Parathyroid adenoma (tissue), 2 donors: ENCODE measurements around the gene TOR1AIP1.

Experiments used
- H2AFZ ChIP-seq: fragments of 300-600 bp; sonication (generic); one replicate; pipeline ENCODE4 v1.7.0; 2017; ENCODE audit warnings: antibody characterized with exemption, mild to moderate bottlenecking
- H3K27ac ChIP-seq: fragments of 300-600 bp; sonication (generic); one replicate; pipeline ENCODE4 v1.7.0; 2017
- H3K27me3 ChIP-seq: fragments of 300-600 bp; sonication (generic); one replicate; pipeline ENCODE4 v1.7.0; 2017; ENCODE audit warnings: low read length; ENCODE audit not compliant: control insufficient read depth, insufficient read depth
- H3K36me3 ChIP-seq: fragments of 300-600 bp; sonication (generic); one replicate; pipeline ENCODE4 v1.7.0; 2017; ENCODE audit warnings: low read length; ENCODE audit not compliant: control insufficient read depth, insufficient read depth
- H3K4me1 ChIP-seq: fragments of 300-600 bp; sonication (generic); one replicate; pipeline ENCODE4 v1.7.0; 2017; ENCODE audit warnings: control low read depth
- H3K4me2 ChIP-seq: fragments of 300-600 bp; sonication (generic); one replicate; pipeline ENCODE4 v1.7.0; 2017; ENCODE audit warnings: low read length
- H3K4me3 ChIP-seq: fragments of 300-600 bp; sonication (generic); one replicate; pipeline ENCODE4 v1.7.0; 2017; ENCODE audit warnings: low read depth, low read length
- H3K79me2 ChIP-seq: fragments of 300-600 bp; sonication (generic); one replicate; pipeline ENCODE4 v1.7.0; 2017; ENCODE audit warnings: control low read depth
- H3K9ac ChIP-seq: fragments of 300-600 bp; sonication (generic); one replicate; pipeline ENCODE4 v1.7.0; 2017; ENCODE audit warnings: mild to moderate bottlenecking
- H3K9me3 ChIP-seq: fragments of 300-600 bp; sonication (generic); one replicate; pipeline ENCODE4 v1.7.0; 2017; ENCODE audit warnings: low read length; ENCODE audit not compliant: control insufficient read depth
- TF ChIP-seq, protein P1 (sequence below): fragments of 300-600 bp; sonication (generic); IDR thresholded peaks from one replicate; pipeline ENCODE4 v1.7.0; 2017; ENCODE audit warnings: antibody characterized with exemption, mild to moderate bottlenecking
- donor health status: primary hyperparathyroidism.

Gene TOR1AIP1

DNA sequence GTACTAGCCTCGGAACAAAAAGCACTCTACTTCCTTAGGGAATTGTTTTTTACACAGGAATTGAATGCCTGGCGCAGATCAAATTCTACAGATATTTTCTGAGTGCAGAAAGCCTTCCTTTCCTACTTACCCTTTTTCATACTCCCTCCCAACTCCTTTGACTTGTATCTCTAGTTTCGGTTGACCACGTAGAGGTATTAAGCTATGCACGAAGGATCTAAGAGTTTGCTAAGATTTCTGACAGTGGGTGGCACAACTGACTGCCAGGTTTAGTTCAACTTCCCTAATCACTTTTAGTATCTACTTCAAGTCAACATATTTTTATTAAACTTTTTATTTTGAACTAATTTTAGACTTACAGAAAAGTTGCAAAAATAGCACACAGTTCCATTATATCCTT, 9.5 kb upstream of the TOR1AIP1 start:
- Histone ChIP-seq H3K9me3 (no peaks in the 10 kb centered on the region), H3K4me3 (no peak overlapping the region), H3K9ac (no peak overlapping the region), H3K4me1 (peaks cover 3% of the 10 kb centered on the region), H3K27me3 (no peaks in the 10 kb centered on the region), H2AFZ (no peak overlapping the region), H3K4me2 (no peak overlapping the region), H3K27ac (no peak overlapping the region), H3K36me3 (no peaks in the 10 kb centered on the region), H3K79me2 (no peaks in the 10 kb centered on the region)
- TF ChIP-seq, protein P1, sequence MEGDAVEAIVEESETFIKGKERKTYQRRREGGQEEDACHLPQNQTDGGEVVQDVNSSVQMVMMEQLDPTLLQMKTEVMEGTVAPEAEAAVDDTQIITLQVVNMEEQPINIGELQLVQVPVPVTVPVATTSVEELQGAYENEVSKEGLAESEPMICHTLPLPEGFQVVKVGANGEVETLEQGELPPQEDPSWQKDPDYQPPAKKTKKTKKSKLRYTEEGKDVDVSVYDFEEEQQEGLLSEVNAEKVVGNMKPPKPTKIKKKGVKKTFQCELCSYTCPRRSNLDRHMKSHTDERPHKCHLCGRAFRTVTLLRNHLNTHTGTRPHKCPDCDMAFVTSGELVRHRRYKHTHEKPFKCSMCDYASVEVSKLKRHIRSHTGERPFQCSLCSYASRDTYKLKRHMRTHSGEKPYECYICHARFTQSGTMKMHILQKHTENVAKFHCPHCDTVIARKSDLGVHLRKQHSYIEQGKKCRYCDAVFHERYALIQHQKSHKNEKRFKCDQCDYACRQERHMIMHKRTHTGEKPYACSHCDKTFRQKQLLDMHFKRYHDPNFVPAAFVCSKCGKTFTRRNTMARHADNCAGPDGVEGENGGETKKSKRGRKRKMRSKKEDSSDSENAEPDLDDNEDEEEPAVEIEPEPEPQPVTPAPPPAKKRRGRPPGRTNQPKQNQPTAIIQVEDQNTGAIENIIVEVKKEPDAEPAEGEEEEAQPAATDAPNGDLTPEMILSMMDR: no peak

DNA sequence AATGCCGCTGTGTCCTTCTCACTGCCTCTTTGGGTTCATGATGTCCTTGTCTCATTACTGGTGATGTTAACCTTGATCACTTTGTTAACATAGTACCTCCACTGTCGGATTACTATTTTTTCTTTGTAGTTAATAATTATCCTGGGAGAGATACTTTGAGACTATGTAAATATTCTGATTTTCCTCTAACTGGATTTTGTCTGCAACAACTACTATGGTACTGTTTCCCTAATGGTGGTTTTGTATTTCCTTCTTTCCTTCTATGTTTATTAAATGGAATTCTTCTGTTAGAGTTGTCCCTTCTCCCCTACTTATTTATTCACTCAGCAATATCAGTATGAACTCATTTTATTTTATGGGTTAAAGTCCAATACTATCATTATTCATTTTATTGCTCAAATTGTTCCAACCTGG, 8.6 kb upstream of the TOR1AIP1 start:
- Histone ChIP-seq H3K4me1 (peaks cover 3% of the 10 kb centered on the region), H3K27ac (no peak overlapping the region), H3K9me3 (no peaks in the 10 kb centered on the region), H3K4me2 (no peak overlapping the region), H2AFZ (no peak overlapping the region), H3K9ac (no peak overlapping the region), H3K36me3 (no peaks in the 10 kb centered on the region), H3K27me3 (no peaks in the 10 kb centered on the region), H3K4me3 (no peak overlapping the region), H3K79me2 (peaks cover 3% of the 10 kb centered on the region)
- TF ChIP-seq, protein P1: no peak

DNA sequence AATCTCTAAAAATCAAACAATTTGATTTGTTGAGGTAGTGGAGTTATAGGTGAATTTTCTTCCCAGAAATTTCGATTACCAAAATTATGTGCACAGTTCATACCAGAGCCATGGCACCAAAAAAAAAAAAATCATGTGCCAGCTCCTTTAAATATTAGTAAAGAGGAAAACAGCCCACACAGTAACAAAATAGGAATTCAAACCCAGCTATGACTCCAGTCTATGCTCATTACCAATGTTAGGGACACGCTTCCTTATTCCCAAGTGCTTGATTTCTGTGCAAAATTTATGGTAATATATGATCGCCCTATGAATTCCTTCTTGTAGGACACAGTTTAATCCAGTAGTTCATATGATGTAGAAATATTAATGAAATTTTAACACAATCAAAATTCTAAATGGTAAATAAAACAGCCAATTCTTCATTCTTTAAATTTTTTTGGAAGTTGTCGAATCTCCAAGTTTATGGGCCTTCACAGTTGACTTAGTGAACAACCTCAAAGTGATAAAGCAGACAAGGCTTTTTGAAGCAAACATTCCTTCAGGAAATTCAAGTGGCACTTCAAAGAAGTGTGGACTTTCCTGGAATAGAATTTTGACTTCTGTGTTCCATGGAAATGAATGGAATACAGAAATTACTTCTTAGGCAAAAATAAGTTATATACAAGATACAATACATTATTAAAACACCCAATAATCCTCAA, 6.3 kb upstream of the TOR1AIP1 start:
- TF ChIP-seq, protein P1: no peak
- Histone ChIP-seq H3K27ac (no peak overlapping the region), H3K36me3 (no peaks in the 10 kb centered on the region), H3K4me2 (peak overlapping the region; percentile 79), H3K4me3 (peak overlapping the region; percentile 91), H3K9me3 (no peaks in the 10 kb centered on the region), H3K27me3 (no peaks in the 10 kb centered on the region), H3K9ac (no peak overlapping the region), H3K79me2 (peaks cover 3% of the 10 kb centered on the region), H2AFZ (no peak overlapping the region), H3K4me1 (peaks cover 3% of the 10 kb centered on the region)

DNA sequence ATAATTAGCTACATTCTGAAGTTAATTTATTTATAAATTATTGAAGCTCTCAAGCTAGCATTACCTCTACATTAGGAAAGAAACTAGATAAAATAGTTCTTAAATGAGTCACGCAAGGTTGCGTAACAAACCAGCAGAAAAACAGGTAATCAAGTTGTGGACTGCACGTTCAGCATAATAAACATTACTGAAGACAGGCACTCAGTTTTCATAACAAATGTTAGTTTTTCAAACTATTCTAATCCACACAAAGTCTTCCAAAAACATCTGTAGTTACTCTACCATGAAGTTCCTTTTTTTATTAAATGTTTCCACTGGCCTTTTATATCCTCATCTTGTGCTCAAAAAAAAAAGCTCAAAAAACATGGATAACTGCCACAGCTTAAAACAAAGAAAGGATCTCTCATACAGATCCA, 5.8 kb upstream of the TOR1AIP1 start:
- Histone ChIP-seq H3K4me2 (peak overlapping the region; percentile 79), H3K27me3 (no peaks in the 10 kb centered on the region), H3K36me3 (no peaks in the 10 kb centered on the region), H3K27ac (peak overlapping the region; percentile 49), H3K4me3 (peak overlapping the region; percentile 91), H3K9ac (no peak overlapping the region), H3K4me1 (peaks cover 6% of the 10 kb centered on the region), H3K79me2 (peaks cover 3% of the 10 kb centered on the region), H2AFZ (no peak overlapping the region), H3K9me3 (no peaks in the 10 kb centered on the region)
- TF ChIP-seq, protein P1: no peak
